HepG2 (cell line): ENCODE data around the gene RGSL1. TPM values are rescaled to one million over a fixed set of nuclear protein-coding genes. Genes with fewer than 3 reads are reported as not detected.

Experiments used
- CENPBD1 ChIP-seq: sonication (generic); formaldehyde crosslinking; IDR thresholded peaks from 2 replicates; pipeline ENCODE4 v1.8.0; 2022; ENCODE audit warnings: missing genetic modification reagents, low read depth, mild to moderate bottlenecking, borderline replicate concordance
- CSRNP1 ChIP-seq: sonication (generic); formaldehyde crosslinking; IDR thresholded peaks from 2 replicates; pipeline ENCODE4 v1.8.1; 2023; ENCODE audit warnings: mild to moderate bottlenecking, missing genetic modification reagents
- HMGXB4 ChIP-seq, 2 experiments: sonication (generic) in 1 of 2; formaldehyde crosslinking in 1 of 2; IDR thresholded peaks; 2 replicates each; pipeline versions ENCODE4 v1.4.0 to v1.6.1; 2018 to 2020; ENCODE audit warnings: missing genetic modification reagents in 2 of 2, borderline replicate concordance in 1 of 2, low read depth in 1 of 2, mild to moderate bottlenecking in 1 of 2, missing biosample characterization in 1 of 2
- HOMEZ ChIP-seq: IDR thresholded peaks from 2 replicates; pipeline ENCODE4 v1.6.1; 2016; ENCODE audit warnings: low read depth
- MLLT10 ChIP-seq: sonication (generic); formaldehyde crosslinking; IDR thresholded peaks from 2 replicates; pipeline ENCODE4 v1.4.0; 2020; ENCODE audit warnings: missing genetic modification reagents
- NR3C1 ChIP-seq: sonication (generic); formaldehyde crosslinking; IDR thresholded peaks from 2 replicates; pipeline ENCODE4 v1.4.0; 2020; ENCODE audit warnings: missing genetic modification reagents
- PRDM15 ChIP-seq: sonication (generic); formaldehyde crosslinking; IDR thresholded peaks from 2 replicates; pipeline ENCODE4 v1.4.0; 2020; ENCODE audit warnings: missing genetic modification reagents
- SAFB2 ChIP-seq: sonication (generic); formaldehyde crosslinking; IDR thresholded peaks from 2 replicates; pipeline ENCODE4 v1.5.1; 2020; ENCODE audit warnings: missing genetic modification reagents, low read depth, mild to moderate bottlenecking, borderline replicate concordance
- SETDB1 ChIP-seq: sonication (generic); formaldehyde crosslinking; IDR thresholded peaks from 2 replicates; pipeline ENCODE4 v1.5.1; 2020; ENCODE audit warnings: missing genetic modification reagents, mild to moderate bottlenecking, borderline replicate concordance
- USF2 ChIP-seq, 2 experiments: sonication (generic) in 1 of 2; formaldehyde crosslinking in 1 of 2; IDR thresholded peaks; 2 replicates each; pipeline versions ENCODE4 v1.5.1 to v1.6.1; 2011 to 2020; ENCODE audit warnings: borderline replicate concordance in 1 of 2, low read depth in 1 of 2, low read length in 1 of 2, mild to moderate bottlenecking in 1 of 2, missing genetic modification reagents in 1 of 2, moderate library complexity in 1 of 2
- ZNF18 ChIP-seq: sonication (generic); formaldehyde crosslinking; IDR thresholded peaks from 2 replicates; pipeline ENCODE4 v1.8.0; 2022; ENCODE audit warnings: mild to moderate bottlenecking, missing genetic modification reagents; ENCODE audit not compliant: insufficient replicate concordance
- ZNF883 ChIP-seq: sonication (generic); formaldehyde crosslinking; IDR thresholded peaks from 2 replicates; pipeline ENCODE4 v1.5.1; 2020; ENCODE audit warnings: mild to moderate bottlenecking, missing genetic modification reagents; ENCODE audit errors: not compliant biosample characterization
- ZSCAN22 ChIP-seq: sonication (generic); formaldehyde crosslinking; IDR thresholded peaks from 2 replicates; pipeline ENCODE4 v1.4.0; 2020; ENCODE audit warnings: mild to moderate bottlenecking, missing genetic modification reagents
- ZSCAN25 ChIP-seq: sonication (generic); formaldehyde crosslinking; IDR thresholded peaks from 2 replicates; pipeline ENCODE4 v1.8.0; 2022; ENCODE audit warnings: mild to moderate bottlenecking, missing genetic modification reagents
- polyA plus RNA-seq, 8 experiments: library from polyadenylated mRNA; depleted of rRNA in 3 of 8; stranded (reverse) in 7 of 8; unstranded in 1 of 8; fragments of >200 nt; fragmentation: Illumina TruSeq in 4 of 8; extraction: Trizol in 4 of 8; gene quantifications; 2 replicates each; pipeline versions ENCODE4 v1.2.1 to v1.2.3, GENCODE V29; 2011 to 2016; ENCODE audit warnings: low read depth in 4 of 8, missing spikeins in 1 of 8, mixed read lengths in 1 of 8; ENCODE audit not compliant: insufficient read depth in 1 of 8
- total RNA-seq, 5 experiments: library from RNA; depleted of rRNA; stranded (reverse); fragments of >200 nt; fragmentation: Illumina TruSeq; extraction: Trizol; gene quantifications; 2 replicates each; pipeline ENCODE4 v1.2.3, GENCODE V29; 2016; ENCODE audit warnings: low read depth in 1 of 5

The RGSL1 gene
- total and polyA plus RNA-seq, 2 of the 13 experiments (the other 11 are each of a cell fraction or from before 2014, with no cell fraction given) = not detected

GRCh38 chr1:182457844-182458243, 7.9 kb downstream of the RGSL1 start (continued):
- TF ChIP-seq PRDM15 (CRISPR knock-in tag) (no peak), HOMEZ (peak; percentile 62; the same call in 1 of the 2 replicates), CSRNP1 (CRISPR knock-in tag) (no peak), ZNF883 (CRISPR knock-in tag) (no peak), ZNF18 (CRISPR knock-in tag) (no peak), CENPBD1 (CRISPR knock-in tag) (no peak), ZSCAN22 (CRISPR knock-in tag) (no peak), NR3C1 (CRISPR knock-in tag) (no peak), SETDB1 (CRISPR knock-in tag) (no peak), MLLT10 (CRISPR knock-in tag) (no peak), SAFB2 (CRISPR knock-in tag) (no peak), HMGXB4 (CRISPR knock-in tag; IDR thresholded peaks at IDR 0.05; ENCODE audit: borderline replicate concordance in 1 of 2, low read depth in 1 of 2) (no peak), USF2 (IDR thresholded peaks at IDR 0.05; ENCODE audit: low read depth, low read length) (no peak), USF2 (CRISPR knock-in tag; IDR thresholded peaks at IDR 0.05; ENCODE audit: borderline replicate concordance) (no peak), ZSCAN25 (no peak)
